Astrocyte (in vitro differentiated cells and primary cell): ENCODE results near the gene RPLP1. TPM values are rescaled to one million over a fixed set of nuclear protein-coding genes. Genes with fewer than 3 reads are reported as not detected.

Experiments used
- DNase-seq: peaks from one replicate; pipeline ENCODE4 v3.0.0-alpha.2; 2010; ENCODE audit warnings: low read depth
- FAIRE-seq: peaks from 2 replicates; lab custom pipeline; 2011; peaks lifted over from hg19 to GRCh38; lab: Jason Lieb, UNC
- H2AFZ ChIP-seq: 2 replicates; pipeline ENCODE4 v1.6.0; 2012; ENCODE audit warnings: low read depth, low read length, inconsistent platforms
- H3K27ac ChIP-seq: 2 replicates; pipeline ENCODE4 v1.5.1; 2011; ENCODE audit warnings: low read depth, low read length, inconsistent platforms
- H3K27me3 ChIP-seq: 2 replicates; pipeline ENCODE4 v1.6.0; 2011; ENCODE audit warnings: low read length, inconsistent platforms; ENCODE audit not compliant: insufficient read depth
- H3K36me3 ChIP-seq: 2 replicates; pipeline ENCODE4 v1.5.1; 2011; ENCODE audit warnings: low read length, inconsistent platforms; ENCODE audit not compliant: insufficient read depth
- H3K4me1 ChIP-seq: 2 replicates; pipeline ENCODE4 v1.5.1; 2011; ENCODE audit warnings: low read length, inconsistent platforms; ENCODE audit not compliant: insufficient read depth
- H3K4me2 ChIP-seq: 2 replicates; pipeline ENCODE4 v1.6.0; 2012; ENCODE audit warnings: low read length, inconsistent platforms
- H3K4me3 ChIP-seq: 2 replicates; pipeline ENCODE4 v1.5.1; 2011; ENCODE audit warnings: low read depth, mild to moderate bottlenecking, low read length, inconsistent platforms; ENCODE audit not compliant: insufficient read depth
- H3K79me2 ChIP-seq: 2 replicates; pipeline ENCODE4 v1.6.0; 2012; ENCODE audit warnings: mild to moderate bottlenecking, low read length, inconsistent platforms; ENCODE audit not compliant: insufficient read depth
- H3K9ac ChIP-seq: 2 replicates; pipeline ENCODE4 v1.6.0; 2012; ENCODE audit warnings: mild to moderate bottlenecking, low read length, inconsistent platforms
- H3K9me3 ChIP-seq: 2 replicates; pipeline ENCODE4 v1.5.1; 2012; ENCODE audit warnings: low read depth, mild to moderate bottlenecking, low read length, inconsistent platforms; ENCODE audit not compliant: insufficient read depth
- H4K20me1 ChIP-seq: 2 replicates; pipeline ENCODE4 v1.6.0; 2012; ENCODE audit warnings: low read length, inconsistent platforms; ENCODE audit not compliant: insufficient read depth
- H3K27ac Mint-ChIP-seq: one replicate; pipeline ENCODE4 v1.8.0; 2021; ENCODE audit warnings: mild to moderate bottlenecking, mixed read lengths; ENCODE audit not compliant: unreplicated experiment
- H3K27me3 Mint-ChIP-seq: one replicate; pipeline ENCODE4 v1.8.0; 2021; ENCODE audit warnings: low read depth, mixed read lengths; ENCODE audit not compliant: unreplicated experiment
- H3K36me3 Mint-ChIP-seq: one replicate; pipeline ENCODE4 v1.8.0; 2021; ENCODE audit warnings: low read depth, mixed read lengths; ENCODE audit not compliant: unreplicated experiment
- H3K4me1 Mint-ChIP-seq: one replicate; pipeline ENCODE4 v1.8.0; 2021; ENCODE audit warnings: low read depth, mixed read lengths; ENCODE audit not compliant: unreplicated experiment
- H3K4me3 Mint-ChIP-seq: one replicate; pipeline ENCODE4 v1.8.0; 2021; ENCODE audit warnings: mild to moderate bottlenecking, moderate library complexity, mixed read lengths; ENCODE audit not compliant: unreplicated experiment
- H3K9me3 Mint-ChIP-seq: one replicate; pipeline ENCODE4 v1.8.0; 2021; ENCODE audit warnings: mild to moderate bottlenecking, mixed read lengths; ENCODE audit not compliant: unreplicated experiment
- EZH2 ChIP-seq: IDR thresholded peaks from 2 replicates; pipeline ENCODE4 v1.6.1; 2012; ENCODE audit warnings: mild to moderate bottlenecking, low read length, inconsistent platforms; ENCODE audit not compliant: insufficient read depth
- total RNA-seq: library from RNA; stranded (reverse); gene quantifications from 2 replicates; pipeline ENCODE4 v1.2.1, GENCODE V29; 2021
- TF ChIP-seq, protein P1 (sequence below): IDR thresholded peaks from 2 replicates; pipeline ENCODE4 v1.5.1; 2011; ENCODE audit warnings: low read depth, mild to moderate bottlenecking, inconsistent platforms, low read length, moderate library complexity; ENCODE audit not compliant: insufficient read depth

Gene RPLP1
- total RNA-seq, 1 donor from 2014 or later, result 1,465 TPM

DNA sequence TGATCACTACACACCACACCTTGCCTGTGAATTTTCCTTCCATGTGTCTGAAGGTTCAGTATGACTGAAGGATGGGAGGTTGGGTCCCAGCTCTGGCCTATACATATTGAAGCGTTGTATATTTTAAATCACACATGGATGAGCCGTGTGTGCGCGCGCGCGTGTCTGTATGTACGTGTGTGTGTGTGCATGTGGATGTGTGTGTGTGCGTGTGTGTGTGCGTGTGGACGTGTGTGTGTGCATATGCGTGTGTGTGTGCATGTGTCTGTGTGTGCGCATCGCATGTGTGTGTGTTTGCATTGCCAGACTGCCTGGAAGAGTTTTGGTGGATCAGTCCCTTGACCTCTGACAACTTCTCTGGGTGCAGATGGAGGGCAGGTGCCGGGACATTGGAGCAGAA, 45.7 kb downstream of the RPLP1 start:
- DNase-seq (no peak), FAIRE-seq (no peak)
- Histone ChIP-seq H3K27me3 (peaks cover 2% of the 10 kb centered on the region), H3K36me3 (no peaks in the 10 kb centered on the region), H3K27ac (no peak overlapping the region), H4K20me1 (no peaks in the 10 kb centered on the region), H2AFZ (no peak overlapping the region), H3K4me3 (no peak overlapping the region), H3K79me2 (no peaks in the 10 kb centered on the region), H3K4me1 (no peaks in the 10 kb centered on the region), H3K9ac (no peak overlapping the region), H3K9me3 (no peaks in the 10 kb centered on the region), H3K4me2 (no peak overlapping the region)
- Mint-ChIP-seq H3K27me3 (peaks cover 30% of the 10 kb centered on the region), H3K36me3 (no peaks in the 10 kb centered on the region), H3K9me3 (no peaks in the 10 kb centered on the region), H3K27ac (no peak overlapping the region), H3K4me3 (no peak overlapping the region), H3K4me1 (peaks cover 6% of the 10 kb centered on the region)
- TF ChIP-seq, protein P1, sequence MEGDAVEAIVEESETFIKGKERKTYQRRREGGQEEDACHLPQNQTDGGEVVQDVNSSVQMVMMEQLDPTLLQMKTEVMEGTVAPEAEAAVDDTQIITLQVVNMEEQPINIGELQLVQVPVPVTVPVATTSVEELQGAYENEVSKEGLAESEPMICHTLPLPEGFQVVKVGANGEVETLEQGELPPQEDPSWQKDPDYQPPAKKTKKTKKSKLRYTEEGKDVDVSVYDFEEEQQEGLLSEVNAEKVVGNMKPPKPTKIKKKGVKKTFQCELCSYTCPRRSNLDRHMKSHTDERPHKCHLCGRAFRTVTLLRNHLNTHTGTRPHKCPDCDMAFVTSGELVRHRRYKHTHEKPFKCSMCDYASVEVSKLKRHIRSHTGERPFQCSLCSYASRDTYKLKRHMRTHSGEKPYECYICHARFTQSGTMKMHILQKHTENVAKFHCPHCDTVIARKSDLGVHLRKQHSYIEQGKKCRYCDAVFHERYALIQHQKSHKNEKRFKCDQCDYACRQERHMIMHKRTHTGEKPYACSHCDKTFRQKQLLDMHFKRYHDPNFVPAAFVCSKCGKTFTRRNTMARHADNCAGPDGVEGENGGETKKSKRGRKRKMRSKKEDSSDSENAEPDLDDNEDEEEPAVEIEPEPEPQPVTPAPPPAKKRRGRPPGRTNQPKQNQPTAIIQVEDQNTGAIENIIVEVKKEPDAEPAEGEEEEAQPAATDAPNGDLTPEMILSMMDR, result no peak
- no peak for TF ChIP-seq EZH2

DNA sequence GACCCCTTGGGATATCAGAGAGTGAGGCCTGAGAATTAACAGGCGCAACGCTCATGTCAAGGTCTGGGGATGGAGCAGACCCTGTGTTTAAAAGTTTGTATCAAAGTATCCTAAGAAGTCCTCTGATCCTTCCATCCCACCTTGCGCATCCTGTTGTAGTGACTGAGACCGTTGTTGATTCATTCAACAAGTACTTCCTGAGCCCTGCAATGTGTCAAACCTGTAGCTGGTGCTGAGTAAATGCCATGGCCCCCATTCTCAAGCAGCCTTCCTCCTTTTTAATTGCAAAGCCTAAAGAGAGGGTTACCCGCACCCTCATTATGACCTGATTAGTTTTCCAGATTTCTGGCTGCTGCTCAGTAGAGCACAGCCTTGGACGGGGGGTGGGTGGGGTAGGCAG, 46.4 kb downstream of the RPLP1 start:
- Histone ChIP-seq H3K27ac (no peak overlapping the region), H3K4me3 (no peak overlapping the region), H4K20me1 (no peaks in the 10 kb centered on the region), H2AFZ (no peak overlapping the region), H3K9ac (no peak overlapping the region), H3K4me1 (no peaks in the 10 kb centered on the region), H3K4me2 (no peak overlapping the region), H3K79me2 (no peaks in the 10 kb centered on the region), H3K27me3 (peaks cover 5% of the 10 kb centered on the region), H3K36me3 (no peaks in the 10 kb centered on the region), H3K9me3 (no peaks in the 10 kb centered on the region)
- TF ChIP-seq, protein P1, result no peak
- no peak for TF ChIP-seq EZH2
- no peak for FAIRE-seq
- Mint-ChIP-seq H3K27me3 (peaks cover 32% of the 10 kb centered on the region), H3K27ac (no peak overlapping the region), H3K36me3 (no peaks in the 10 kb centered on the region), H3K4me1 (peaks cover 6% of the 10 kb centered on the region), H3K4me3 (no peak overlapping the region), H3K9me3 (no peaks in the 10 kb centered on the region)
- DNase-seq, result no peak

DNA sequence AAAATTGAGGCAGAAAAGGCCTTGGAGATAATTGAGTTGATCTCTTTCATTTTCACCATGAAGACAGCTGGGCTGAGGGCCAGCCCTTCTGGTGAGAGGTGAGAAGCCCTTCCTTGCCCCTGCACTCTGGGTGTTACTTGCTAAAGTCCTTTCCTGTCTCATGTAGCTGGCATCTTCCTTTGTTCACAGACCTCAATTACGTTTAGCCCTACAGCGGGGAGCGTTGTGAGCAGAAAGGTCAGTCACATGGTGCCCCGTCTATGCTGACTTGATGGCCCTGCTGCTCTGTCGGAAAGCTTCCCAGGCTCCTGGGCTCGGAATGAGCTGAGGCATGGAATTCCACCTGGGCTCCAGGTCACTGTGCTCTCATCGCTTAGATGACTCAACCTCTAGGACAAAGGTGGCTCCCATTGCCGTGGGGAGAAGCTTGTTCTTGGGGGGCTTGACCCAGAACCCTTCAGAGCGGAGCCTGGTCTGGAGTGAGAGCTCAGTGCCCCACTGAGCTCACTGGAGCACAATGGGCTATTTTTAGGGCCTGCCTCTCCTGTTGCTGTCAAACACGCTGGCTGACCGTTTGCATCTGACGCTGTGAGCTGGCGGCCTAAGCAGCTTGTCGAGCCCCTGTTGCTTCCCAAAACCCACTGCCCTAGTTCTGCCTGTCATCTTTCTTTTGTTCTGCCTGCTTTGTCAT, 47.0 kb downstream of the RPLP1 start:
- Mint-ChIP-seq H3K9me3 (no peaks in the 10 kb centered on the region), H3K27ac (no peak overlapping the region), H3K4me3 (no peak overlapping the region), H3K36me3 (no peaks in the 10 kb centered on the region), H3K4me1 (peaks cover 6% of the 10 kb centered on the region), H3K27me3 (peaks cover 36% of the 10 kb centered on the region)
- Histone ChIP-seq H3K4me2 (no peak overlapping the region), H3K4me3 (no peak overlapping the region), H3K79me2 (no peaks in the 10 kb centered on the region), H4K20me1 (no peaks in the 10 kb centered on the region), H3K9ac (no peak overlapping the region), H2AFZ (no peak overlapping the region), H3K27ac (no peak overlapping the region), H3K27me3 (peaks cover 5% of the 10 kb centered on the region), H3K9me3 (no peaks in the 10 kb centered on the region), H3K36me3 (no peaks in the 10 kb centered on the region), H3K4me1 (no peaks in the 10 kb centered on the region)
- FAIRE-seq, result no peak
- DNase-seq, result no peak
- TF ChIP-seq, protein P1, result no peak
- no peak for TF ChIP-seq EZH2
